Body of pancreas (tissue), 4 donors: ENCODE measurements around the gene RAB3B. TPM values are rescaled to one million over a fixed set of nuclear protein-coding genes. Genes with fewer than 3 reads are reported as not detected.

ENCODE experiments used
- ATAC-seq: fragments of 150-250 bp; one replicate; pipeline ENCODE4 v1.9.1; 2016
- DNase-seq, 4 donors: peaks; one replicate each; pipeline ENCODE4 v3.0.0-alpha.2; 2019
- H3K27ac ChIP-seq, 4 donors: fragments of 200-600 bp; sonication (generic); 1 replicate in 3 of 4; 2 replicates in 1 of 4; pipeline versions ENCODE4 v1.5.1 to v1.6.1; 2016 to 2019; ENCODE audit warnings: mild to moderate bottlenecking in 1 of 4, mixed read lengths in 1 of 4, moderate library complexity in 1 of 4
- H3K27me3 ChIP-seq, 2 donors: fragments of 200-600 bp; sonication (generic); one replicate each; pipeline ENCODE4 v1.6.0; 2016; ENCODE audit warnings: mild to moderate bottlenecking in 1 of 2
- H3K36me3 ChIP-seq, 2 donors: fragments of 200-600 bp; sonication (generic); replicated peaks in 1 of 2; 2 replicates each; pipeline ENCODE4 v1.5.1; 2016; ENCODE audit warnings: low read depth in 2 of 2; ENCODE audit not compliant: insufficient read depth in 1 of 2
- H3K4me1 ChIP-seq: fragments of 200-600 bp; sonication (generic); one replicate; pipeline ENCODE4 v1.6.0; 2016
- H3K4me3 ChIP-seq, 2 donors: fragments of 200-600 bp; sonication (generic); 1 replicate in 1 of 2; 2 replicates in 1 of 2; pipeline ENCODE4 v1.5.1; 2016 to 2019
- H3K9me3 ChIP-seq, 3 donors: fragments of 200-600 bp; sonication (generic); 1 replicate in 2 of 3; 2 replicates in 1 of 3; pipeline ENCODE4 v1.5.1; 2016
- CTCF ChIP-seq, 7 experiments: fragments of 450-650 bp in 4 of 7; fragments of 200-600 bp in 3 of 7; sonication (generic) in 3 of 7; IDR thresholded peaks; one replicate each; pipeline ENCODE4 v1.5.1; 2016 to 2019; ENCODE audit warnings: antibody characterized with exemption in 7 of 7
- POLR2A ChIP-seq, 3 donors: fragments of 450-650 bp; IDR thresholded peaks; one replicate each; pipeline ENCODE4 v1.6.1; 2016; ENCODE audit warnings: antibody characterized with exemption in 3 of 3, mild to moderate bottlenecking in 2 of 3
- WGBS, 2 donors: methylation state at CpG; one replicate each; pipeline ENCODE4 v1.1.5; 2017; 5-methylcytosine and 5-hydroxymethylcytosine counted together
- intact Hi-C: fragments of 100-400 bp; cut with DNase I; formaldehyde crosslinking; loops from one replicate; pipeline ENCODE4 v1.15.1; 2023
- total RNA-seq, 2 donors: library from RNA; depleted of rRNA; stranded (reverse); fragments of >200 nt; gene quantifications; one replicate each; pipeline ENCODE4 v1.1.0, GENCODE V29; 2016

RAB3B gene
- total RNA-seq, 2 donors from 2014 or later = 1.3 to 2.9 TPM

DNA sequence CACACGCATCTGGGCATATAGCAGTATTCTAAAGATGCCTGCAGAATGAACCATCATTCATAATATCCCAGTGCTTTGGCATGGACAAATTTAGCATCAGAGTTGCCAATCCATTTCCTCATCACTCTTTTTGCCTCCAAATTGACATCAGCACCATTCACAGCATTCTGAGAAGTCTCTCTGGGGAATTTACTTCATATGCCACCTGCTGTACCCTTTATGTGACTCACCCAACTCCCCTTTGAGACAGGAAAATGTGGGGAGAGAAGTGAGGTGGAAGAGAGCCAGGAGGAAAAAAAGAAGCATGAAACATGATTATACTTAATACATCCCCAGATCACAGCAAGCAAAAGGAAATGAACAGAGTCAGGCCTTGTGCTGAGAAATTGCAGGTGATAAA is 37.4 kb downstream of the RAB3B start:
- Histone ChIP-seq H3K4me1 (no peaks in the 10 kb centered on the region), H3K4me3 (no peak overlapping the region), H3K27ac (no peak overlapping the region), H3K36me3 (no peaks in the 10 kb centered on the region), H3K9me3 (no peaks in the 10 kb centered on the region), H3K27me3 (no peaks in the 10 kb centered on the region)
- DNase-seq (no peak), ATAC-seq (no peak)
- WGBS, 2 donors = 93 to 100% methylated on average over 1 of the region's 1 CpG
- intact Hi-C loops = no loop called here
- no peak for TF ChIP-seq POLR2A (IDR thresholded peaks at IDR 0.05)
- TF ChIP-seq CTCF (IDR thresholded peaks at IDR 0.05) = no peak

GRCh38 chr1:51952638-51953037 is 37.9 kb downstream of the RAB3B start:
- H3K27me3 ChIP-seq = no peaks in the 10 kb centered on the region
- intact Hi-C loops = no loop called here
- H3K9me3 ChIP-seq = no peaks in the 10 kb centered on the region
- H3K27ac ChIP-seq = no peak overlapping the region
- H3K4me3 ChIP-seq = no peak overlapping the region
- TF ChIP-seq POLR2A (IDR thresholded peaks at IDR 0.05) (no peak), CTCF (IDR thresholded peaks at IDR 0.05) (no peak)
- ATAC-seq = no peak
- no peaks in the 10 kb centered on the region for H3K4me1 ChIP-seq
- no peaks in the 10 kb centered on the region for H3K36me3 ChIP-seq
- DNase-seq = no peak
- WGBS, 2 donors = 80 to 91% methylated on average over 1 of the region's 1 CpG

- Histone ChIP-seq H3K4me1 (no peaks in the 10 kb centered on the region), H3K27ac (no peak overlapping the region), H3K27me3 (no peaks in the 10 kb centered on the region), H3K9me3 (no peaks in the 10 kb centered on the region), H3K4me3 (no peak overlapping the region), H3K36me3 (no peaks in the 10 kb centered on the region)
- DNase-seq (no peak), ATAC-seq (no peak)
- intact Hi-C loops = no loop called here
- WGBS, 2 donors = 75 to 82% methylated on average over 4 of the region's 4 CpGs
- no peak for TF ChIP-seq POLR2A (IDR thresholded peaks at IDR 0.05)
- TF ChIP-seq CTCF (IDR thresholded peaks at IDR 0.05) = no peak
Measured at GRCh38 chr1:51950701-51951100, 39.8 kb downstream of the RAB3B start.

- 83 to 96% methylated on average over 5 to 9 of the region's 9 CpGs for WGBS, 2 donors
- H3K4me1 ChIP-seq = no peaks in the 10 kb centered on the region
- intact Hi-C loops = no loop called here
- no peaks in the 10 kb centered on the region for H3K27me3 ChIP-seq
- no peak for TF ChIP-seq POLR2A (IDR thresholded peaks at IDR 0.05)
- no peak for TF ChIP-seq CTCF (IDR thresholded peaks at IDR 0.05)
- H3K9me3 ChIP-seq = no peaks in the 10 kb centered on the region
- H3K27ac ChIP-seq = no peak overlapping the region
- no peak for ATAC-seq
- no peaks in the 10 kb centered on the region for H3K36me3 ChIP-seq
- no peak overlapping the region for H3K4me3 ChIP-seq
- DNase-seq = no peak
Measured at GRCh38 chr1:51949014-51949702, 41.3 kb downstream of the RAB3B start.

- no peak overlapping the region for H3K27ac ChIP-seq
- TF ChIP-seq POLR2A (IDR thresholded peaks at IDR 0.05) (no peak), CTCF (IDR thresholded peaks at IDR 0.05) (no peak)
- WGBS, 2 donors = 77 to 94% methylated on average over 2 of the region's 2 CpGs
- H3K9me3 ChIP-seq = no peaks in the 10 kb centered on the region
- H3K27me3 ChIP-seq = no peaks in the 10 kb centered on the region
- no peak for ATAC-seq
- DNase-seq = no peak
- intact Hi-C loops = no loop called here
- H3K4me3 ChIP-seq = no peak overlapping the region
- H3K4me1 ChIP-seq = no peaks in the 10 kb centered on the region
- no peaks in the 10 kb centered on the region for H3K36me3 ChIP-seq
Measured at GRCh38 chr1:51948491-51948915, 42.0 kb downstream of the RAB3B start.
